Activated CD8-positive, alpha-beta T cell treated with anti-CD3 and anti-CD28 coated beads for 36 hours (primary cell): ENCODE data around the gene BTBD8. TPM values are rescaled to one million over a fixed set of nuclear protein-coding genes. Genes with fewer than 3 reads are reported as not detected.

ENCODE experiments used
- ATAC-seq: fragments of 200-7000 bp; cut with Tn5 transposase; one replicate; pipeline ENCODE4 v1.10.0; 2021; ENCODE audit warnings: mild to moderate bottlenecking, moderate library complexity
- CTCF ChIA-PET: fragments of 350-600 bp; sonication (Branson Sonifier 250); formaldehyde crosslinking; loops from one replicate; lab custom pipeline; 2021; ENCODE audit warnings: antibody characterized with exemption; lab: Charles Lee
- POLR2A ChIA-PET: fragments of 350-600 bp; sonication (Branson Sonifier 250); formaldehyde crosslinking; loops from one replicate; lab custom pipeline; 2021; ENCODE audit warnings: antibody characterized with exemption; lab: Charles Lee
- DNase-seq: peaks from one replicate; pipeline ENCODE4 v3.0.0-alpha.2; 2020
- H3K27ac Mint-ChIP-seq: one replicate; pipeline ENCODE4 v1.8.0; 2021; ENCODE audit warnings: mild to moderate bottlenecking, mixed read lengths
- H3K27me3 Mint-ChIP-seq: one replicate; pipeline ENCODE4 v1.8.0; 2021; ENCODE audit warnings: mixed read lengths
- H3K36me3 Mint-ChIP-seq: one replicate; pipeline ENCODE4 v1.8.0; 2021; ENCODE audit warnings: low read depth, mixed read lengths
- H3K4me1 Mint-ChIP-seq: one replicate; pipeline ENCODE4 v1.8.0; 2021; ENCODE audit warnings: low read depth, mixed read lengths
- H3K4me3 Mint-ChIP-seq: one replicate; pipeline ENCODE4 v1.8.0; 2021; ENCODE audit warnings: mild to moderate bottlenecking, moderate library complexity, mixed read lengths
- H3K9me3 Mint-ChIP-seq: one replicate; pipeline ENCODE4 v1.8.0; 2021; ENCODE audit warnings: mixed read lengths
- intact Hi-C: fragments of 100-400 bp; cut with micrococcal nuclease; formaldehyde crosslinking; loops from one replicate; pipeline ENCODE4 v1.10.0; 2022
- total RNA-seq, 2 experiments: library from RNA; stranded (reverse); gene quantifications; one replicate each; pipeline ENCODE4 v1.2.3, GENCODE V29; 2021
- TF ChIP-seq, protein P1 (sequence below): fragments of 200-600 bp; IDR thresholded peaks from one replicate; pipeline ENCODE4 v1.8.0; 2022; ENCODE audit warnings: antibody characterized with exemption, mild to moderate bottlenecking

BTBD8 gene
- total RNA-seq, 2 experiments from 2014 or later = 1.3 to 2.0 TPM

DNA sequence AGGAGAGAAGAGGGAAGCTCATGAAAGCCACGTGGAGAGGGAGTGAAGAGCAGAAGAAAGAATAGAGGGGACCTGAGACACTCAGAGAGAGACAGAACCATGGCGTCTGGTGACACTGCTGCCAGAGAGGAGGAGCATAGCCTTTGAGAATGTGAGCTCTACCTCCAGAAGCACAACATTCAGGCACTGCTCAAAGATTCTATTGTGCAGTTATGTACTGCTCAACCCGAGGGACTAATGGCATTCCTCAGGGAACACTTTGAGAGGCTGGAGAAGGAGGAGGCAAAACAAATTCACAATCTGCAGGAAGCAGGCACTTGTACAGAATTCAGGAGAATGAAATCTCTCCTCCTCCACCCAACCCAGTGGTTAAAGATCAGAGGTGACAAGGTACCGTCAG lies 45.1 kb downstream of the BTBD8 start:
- no peaks in the 10 kb centered on the region for H3K9me3 Mint-ChIP-seq
- H3K36me3 Mint-ChIP-seq = peaks cover 6% of the 10 kb centered on the region
- intact Hi-C loops = no loop called here
- DNase-seq (no peak), ATAC-seq (no peak)
- H3K27me3 Mint-ChIP-seq = no peaks in the 10 kb centered on the region
- ChIA-PET CTCF (no interaction called here), POLR2A (no interaction called here)
- H3K4me3 Mint-ChIP-seq = no peak overlapping the region
- TF ChIP-seq, protein P1, sequence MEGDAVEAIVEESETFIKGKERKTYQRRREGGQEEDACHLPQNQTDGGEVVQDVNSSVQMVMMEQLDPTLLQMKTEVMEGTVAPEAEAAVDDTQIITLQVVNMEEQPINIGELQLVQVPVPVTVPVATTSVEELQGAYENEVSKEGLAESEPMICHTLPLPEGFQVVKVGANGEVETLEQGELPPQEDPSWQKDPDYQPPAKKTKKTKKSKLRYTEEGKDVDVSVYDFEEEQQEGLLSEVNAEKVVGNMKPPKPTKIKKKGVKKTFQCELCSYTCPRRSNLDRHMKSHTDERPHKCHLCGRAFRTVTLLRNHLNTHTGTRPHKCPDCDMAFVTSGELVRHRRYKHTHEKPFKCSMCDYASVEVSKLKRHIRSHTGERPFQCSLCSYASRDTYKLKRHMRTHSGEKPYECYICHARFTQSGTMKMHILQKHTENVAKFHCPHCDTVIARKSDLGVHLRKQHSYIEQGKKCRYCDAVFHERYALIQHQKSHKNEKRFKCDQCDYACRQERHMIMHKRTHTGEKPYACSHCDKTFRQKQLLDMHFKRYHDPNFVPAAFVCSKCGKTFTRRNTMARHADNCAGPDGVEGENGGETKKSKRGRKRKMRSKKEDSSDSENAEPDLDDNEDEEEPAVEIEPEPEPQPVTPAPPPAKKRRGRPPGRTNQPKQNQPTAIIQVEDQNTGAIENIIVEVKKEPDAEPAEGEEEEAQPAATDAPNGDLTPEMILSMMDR = no peak
- peaks cover 8% of the 10 kb centered on the region for H3K4me1 Mint-ChIP-seq
- H3K27ac Mint-ChIP-seq = peak overlapping the region; percentile 43

DNA sequence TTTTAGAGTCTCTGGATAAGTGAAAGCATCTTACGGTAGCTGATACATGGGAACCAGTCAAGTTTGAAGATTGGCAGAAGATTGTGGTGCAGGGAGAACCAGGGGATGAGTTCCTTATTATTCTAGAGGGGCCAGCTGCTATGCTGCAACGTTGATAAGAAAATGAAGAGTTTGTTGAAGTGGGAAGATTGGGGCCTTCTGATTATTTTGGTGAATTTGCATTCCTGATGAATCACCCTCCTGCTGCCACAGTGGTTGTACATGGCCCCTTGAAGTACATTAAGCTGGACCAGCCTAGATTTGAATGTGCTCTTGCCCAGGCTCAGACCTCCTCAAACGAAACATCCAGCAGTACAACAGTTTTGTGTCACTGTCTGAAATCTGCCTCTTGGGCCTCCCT lies 45.9 kb downstream of the BTBD8 start:
- peaks cover 8% of the 10 kb centered on the region for H3K36me3 Mint-ChIP-seq
- peaks cover 8% of the 10 kb centered on the region for H3K4me1 Mint-ChIP-seq
- DNase-seq (no peak), ATAC-seq (no peak)
- TF ChIP-seq, protein P1 = no peak
- H3K9me3 Mint-ChIP-seq = no peaks in the 10 kb centered on the region
- ChIA-PET POLR2A (no interaction called here), CTCF (interaction anchor here (1.5 kb wide), 1 partner anchor 10 kb away, joined by 3 read pairs; no protein-coding TSS in a partner anchor)
- H3K27ac Mint-ChIP-seq = no peak overlapping the region
- no peak overlapping the region for H3K4me3 Mint-ChIP-seq
- intact Hi-C loops = no loop called here
- H3K27me3 Mint-ChIP-seq = no peaks in the 10 kb centered on the region

DNA sequence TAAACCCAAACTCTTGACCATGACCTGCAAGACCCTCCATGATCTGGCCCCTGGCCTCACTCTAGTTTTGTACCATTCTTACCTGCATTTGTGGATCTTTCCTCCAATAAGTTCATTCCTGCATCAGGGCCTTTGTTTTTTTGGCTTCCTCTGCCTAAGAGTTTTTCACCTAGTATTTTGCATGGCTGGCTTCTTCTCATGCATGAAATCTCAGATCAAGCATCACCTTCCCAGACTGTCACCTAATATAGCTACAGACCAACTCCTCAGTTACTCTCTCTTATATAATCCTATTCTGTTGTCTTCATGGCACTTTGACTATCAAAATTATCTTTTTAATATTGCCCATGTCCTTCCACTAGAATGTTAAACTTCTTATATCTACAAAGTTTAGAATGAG lies 54.2 kb downstream of the BTBD8 start:
- no peaks in the 10 kb centered on the region for H3K9me3 Mint-ChIP-seq
- peaks cover 9% of the 10 kb centered on the region for H3K36me3 Mint-ChIP-seq
- H3K4me3 Mint-ChIP-seq = no peak overlapping the region
- ATAC-seq (no peak), DNase-seq (no peak)
- ChIA-PET CTCF (no interaction called here), POLR2A (no interaction called here)
- no peaks in the 10 kb centered on the region for H3K4me1 Mint-ChIP-seq
- no peaks in the 10 kb centered on the region for H3K27me3 Mint-ChIP-seq
- TF ChIP-seq, protein P1 = no peak
- no peak overlapping the region for H3K27ac Mint-ChIP-seq
- intact Hi-C loops = no loop called here

DNA sequence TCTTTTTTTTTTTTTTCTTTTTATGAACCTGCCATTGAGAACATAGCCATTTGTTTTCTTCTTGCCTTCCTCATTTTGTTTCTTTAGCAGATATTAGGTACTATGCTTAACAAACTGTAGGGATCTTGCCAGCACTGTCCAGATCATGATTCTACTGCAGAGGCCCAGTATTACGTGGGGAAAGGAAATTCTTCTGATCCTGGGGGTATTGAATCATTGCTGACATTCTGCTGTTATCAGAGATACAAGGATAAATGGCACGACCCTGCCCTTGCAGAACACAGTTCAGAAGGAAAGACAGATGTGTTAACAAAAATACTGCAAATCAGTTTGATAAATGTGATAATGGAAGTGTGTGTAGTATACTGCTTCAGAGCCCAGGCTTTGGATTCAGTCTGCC lies 56.2 kb downstream of the BTBD8 start:
- Mint-ChIP-seq H3K36me3 (no peaks in the 10 kb centered on the region), H3K9me3 (no peaks in the 10 kb centered on the region), H3K27ac (no peak overlapping the region), H3K4me1 (no peaks in the 10 kb centered on the region), H3K27me3 (no peaks in the 10 kb centered on the region), H3K4me3 (no peak overlapping the region)
- no peak for ATAC-seq
- intact Hi-C loops = no loop called here
- POLR2A ChIA-PET = no interaction called here
- CTCF ChIA-PET = no interaction called here
- no peak for DNase-seq
- TF ChIP-seq, protein P1 = no peak

DNA sequence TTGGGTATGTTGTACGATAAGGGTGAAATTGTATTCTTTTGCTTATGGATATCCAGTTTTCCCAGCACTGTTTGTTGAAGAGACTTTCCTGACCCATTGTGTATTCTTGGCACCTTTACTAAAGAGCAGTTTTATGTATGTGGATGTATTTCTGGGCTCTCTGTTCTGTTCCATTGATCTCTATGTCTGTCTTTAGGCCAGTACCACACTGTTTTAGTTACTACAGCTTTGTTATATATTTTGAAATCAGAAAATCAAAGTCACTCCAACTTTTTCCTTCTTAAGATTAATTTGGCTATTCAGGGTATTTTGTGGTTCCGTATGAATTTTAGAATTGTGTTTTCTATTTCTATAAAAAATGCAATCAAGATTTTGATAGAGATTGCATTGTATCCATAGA lies 74.8 kb downstream of the BTBD8 start:
- peaks cover 17% of the 10 kb centered on the region for H3K9me3 Mint-ChIP-seq
- peaks cover 12% of the 10 kb centered on the region for H3K36me3 Mint-ChIP-seq
- intact Hi-C loops = no loop called here
- TF ChIP-seq, protein P1 = no peak
- no peak overlapping the region for H3K4me3 Mint-ChIP-seq
- CTCF ChIA-PET = interaction anchor here (1.0 to 1.1 kb wide), 2 partner anchors 37 to 157 kb away, joined by 3 read pairs; no protein-coding TSS in a partner anchor
- H3K27ac Mint-ChIP-seq = no peak overlapping the region
- H3K4me1 Mint-ChIP-seq = no peaks in the 10 kb centered on the region
- POLR2A ChIA-PET = no interaction called here
- DNase-seq (no peak), ATAC-seq (no peak)
- no peaks in the 10 kb centered on the region for H3K27me3 Mint-ChIP-seq
